ENCODE measurements around the gene AKR7A3. TPM values are rescaled to one million over a fixed set of nuclear protein-coding genes. Genes with fewer than 3 reads are reported as not detected.

Gene AKR7A3
- total and polyA plus RNA-seq, 9 of the 15 experiments (the other 6 are each of a cell fraction or from before 2014, with no cell fraction given), result 0.04 to 1.5 (median 0.44) TPM; not detected in 1

DNA sequence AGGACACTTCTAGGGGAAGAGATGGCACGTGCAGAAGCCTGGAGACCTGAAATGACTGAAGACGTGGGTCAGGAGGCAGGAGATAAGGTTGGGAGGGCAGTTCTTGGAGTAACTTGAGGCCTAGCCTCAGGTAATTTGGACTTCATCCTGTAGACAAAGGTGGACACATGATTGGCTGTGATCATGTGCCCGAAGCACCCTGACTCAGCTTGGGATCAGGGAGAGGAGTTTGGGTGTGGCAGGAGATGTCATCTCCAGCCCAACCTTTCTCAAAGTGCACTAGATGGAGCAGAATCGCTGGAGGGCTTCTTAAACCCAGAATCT is 25.0 kb upstream of the AKR7A3 start (continued):
- TF ChIP-seq E2F6 (IDR thresholded peaks at IDR 0.05; ENCODE audit: borderline replicate concordance in 1 of 2, extremely low read depth in 1 of 2, insufficient read depth in 1 of 2, insufficient read length in 1 of 2, low read depth in 1 of 2, low read length in 1 of 2, poor library complexity in 1 of 2, severe bottlenecking in 1 of 2) (peak; percentile 37 to 56), FOXJ3 (CRISPR knock-in tag; IDR thresholded peaks at IDR 0.05) (no peak), ID3 (CRISPR knock-in tag; IDR thresholded peaks at IDR 0.05) (no peak), ID3 (tag; IDR thresholded peaks at IDR 0.05) (peak; percentile 55; the same call in 1 of the 2 replicates), MXD1 (CRISPR knock-in tag; IDR thresholded peaks at IDR 0.05; ENCODE audit: borderline replicate concordance, poor library complexity, severe bottlenecking) (no peak), HNRNPH1 (optimal IDR thresholded peaks at IDR 0.05; ENCODE audit: low read depth, low read length) (no peak), MECOM (CRISPR knock-in tag; IDR thresholded peaks at IDR 0.05) (0 out of 2 replicates have a peak, but pooled peaks have one; percentile 42), DMBX1 (CRISPR knock-in tag; IDR thresholded peaks at IDR 0.05; ENCODE audit: borderline replicate concordance) (peak; percentile 14; the same call in 1 of the 2 replicates), C11orf30 (IDR thresholded peaks at IDR 0.05; ENCODE audit: low read depth) (peak; percentile 30; the same call in 1 of the 2 replicates), ARID1B (IDR thresholded peaks at IDR 0.05) (peak; percentile 70), ZNF408 (CRISPR knock-in tag; IDR thresholded peaks at IDR 0.05; ENCODE audit: low read depth) (no peak), TAF15 (IDR thresholded peaks at IDR 0.05; ENCODE audit: low read depth, low read length) (no peak), MAFF (IDR thresholded peaks at IDR 0.05; ENCODE audit: low read length) (peak; percentile 11; the same call in 1 of the 2 replicates), MAZ (CRISPR knock-in tag; conservative IDR thresholded peaks at IDR 0.05 in 1 of 2, IDR thresholded peaks at IDR 0.05 in 1 of 2) (no peak), ATF7 (IDR thresholded peaks at IDR 0.05) (no peak), CBX2 (IDR thresholded peaks at IDR 0.05; ENCODE audit: insufficient read depth, low read length, poor library complexity, severe bottlenecking) (no peak), COPS2 (conservative IDR thresholded peaks at IDR 0.05) (no peak), TRIM24 (IDR thresholded peaks at IDR 0.05) (0 out of 4 replicates have a peak, but pooled peaks of 1 of the 2 experiments have one; percentile 5), PHTF2 (CRISPR knock-in tag; IDR thresholded peaks at IDR 0.05) (no peak), SIRT6 (IDR thresholded peaks at IDR 0.05; ENCODE audit: low read depth, low read length) (no peak)
- TF ChIP-seq, protein P1, sequence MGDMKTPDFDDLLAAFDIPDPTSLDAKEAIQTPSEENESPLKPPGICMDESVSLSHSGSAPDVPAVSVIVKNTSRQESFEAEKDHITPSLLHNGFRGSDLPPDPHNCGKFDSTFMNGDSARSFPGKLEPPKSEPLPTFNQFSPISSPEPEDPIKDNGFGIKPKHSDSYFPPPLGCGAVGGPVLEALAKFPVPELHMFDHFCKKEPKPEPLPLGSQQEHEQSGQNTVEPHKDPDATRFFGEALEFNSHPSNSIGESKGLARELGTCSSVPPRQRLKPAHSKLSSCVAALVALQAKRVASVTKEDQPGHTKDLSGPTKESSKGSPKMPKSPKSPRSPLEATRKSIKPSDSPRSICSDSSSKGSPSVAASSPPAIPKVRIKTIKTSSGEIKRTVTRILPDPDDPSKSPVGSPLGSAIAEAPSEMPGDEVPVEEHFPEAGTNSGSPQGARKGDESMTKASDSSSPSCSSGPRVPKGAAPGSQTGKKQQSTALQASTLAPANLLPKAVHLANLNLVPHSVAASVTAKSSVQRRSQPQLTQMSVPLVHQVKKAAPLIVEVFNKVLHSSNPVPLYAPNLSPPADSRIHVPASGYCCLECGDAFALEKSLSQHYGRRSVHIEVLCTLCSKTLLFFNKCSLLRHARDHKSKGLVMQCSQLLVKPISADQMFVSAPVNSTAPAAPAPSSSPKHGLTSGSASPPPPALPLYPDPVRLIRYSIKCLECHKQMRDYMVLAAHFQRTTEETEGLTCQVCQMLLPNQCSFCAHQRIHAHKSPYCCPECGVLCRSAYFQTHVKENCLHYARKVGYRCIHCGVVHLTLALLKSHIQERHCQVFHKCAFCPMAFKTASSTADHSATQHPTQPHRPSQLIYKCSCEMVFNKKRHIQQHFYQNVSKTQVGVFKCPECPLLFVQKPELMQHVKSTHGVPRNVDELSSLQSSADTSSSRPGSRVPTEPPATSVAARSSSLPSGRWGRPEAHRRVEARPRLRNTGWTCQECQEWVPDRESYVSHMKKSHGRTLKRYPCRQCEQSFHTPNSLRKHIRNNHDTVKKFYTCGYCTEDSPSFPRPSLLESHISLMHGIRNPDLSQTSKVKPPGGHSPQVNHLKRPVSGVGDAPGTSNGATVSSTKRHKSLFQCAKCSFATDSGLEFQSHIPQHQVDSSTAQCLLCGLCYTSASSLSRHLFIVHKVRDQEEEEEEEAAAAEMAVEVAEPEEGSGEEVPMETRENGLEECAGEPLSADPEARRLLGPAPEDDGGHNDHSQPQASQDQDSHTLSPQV (IDR thresholded peaks at IDR 0.05), result peak; percentile 83
- TF ChIP-seq, protein P2, sequence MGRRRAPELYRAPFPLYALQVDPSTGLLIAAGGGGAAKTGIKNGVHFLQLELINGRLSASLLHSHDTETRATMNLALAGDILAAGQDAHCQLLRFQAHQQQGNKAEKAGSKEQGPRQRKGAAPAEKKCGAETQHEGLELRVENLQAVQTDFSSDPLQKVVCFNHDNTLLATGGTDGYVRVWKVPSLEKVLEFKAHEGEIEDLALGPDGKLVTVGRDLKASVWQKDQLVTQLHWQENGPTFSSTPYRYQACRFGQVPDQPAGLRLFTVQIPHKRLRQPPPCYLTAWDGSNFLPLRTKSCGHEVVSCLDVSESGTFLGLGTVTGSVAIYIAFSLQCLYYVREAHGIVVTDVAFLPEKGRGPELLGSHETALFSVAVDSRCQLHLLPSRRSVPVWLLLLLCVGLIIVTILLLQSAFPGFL (CRISPR knock-in tag; IDR thresholded peaks at IDR 0.05), result no peak

All from K562 (cell line).